ENCODE measurements around the gene DAB1. TPM values are rescaled to one million over a fixed set of nuclear protein-coding genes. Genes with fewer than 3 reads are reported as not detected.

The DAB1 gene
- total RNA-seq, 1 donor from 2014 or later: 0.27 TPM

- TF ChIP-seq, protein P1, sequence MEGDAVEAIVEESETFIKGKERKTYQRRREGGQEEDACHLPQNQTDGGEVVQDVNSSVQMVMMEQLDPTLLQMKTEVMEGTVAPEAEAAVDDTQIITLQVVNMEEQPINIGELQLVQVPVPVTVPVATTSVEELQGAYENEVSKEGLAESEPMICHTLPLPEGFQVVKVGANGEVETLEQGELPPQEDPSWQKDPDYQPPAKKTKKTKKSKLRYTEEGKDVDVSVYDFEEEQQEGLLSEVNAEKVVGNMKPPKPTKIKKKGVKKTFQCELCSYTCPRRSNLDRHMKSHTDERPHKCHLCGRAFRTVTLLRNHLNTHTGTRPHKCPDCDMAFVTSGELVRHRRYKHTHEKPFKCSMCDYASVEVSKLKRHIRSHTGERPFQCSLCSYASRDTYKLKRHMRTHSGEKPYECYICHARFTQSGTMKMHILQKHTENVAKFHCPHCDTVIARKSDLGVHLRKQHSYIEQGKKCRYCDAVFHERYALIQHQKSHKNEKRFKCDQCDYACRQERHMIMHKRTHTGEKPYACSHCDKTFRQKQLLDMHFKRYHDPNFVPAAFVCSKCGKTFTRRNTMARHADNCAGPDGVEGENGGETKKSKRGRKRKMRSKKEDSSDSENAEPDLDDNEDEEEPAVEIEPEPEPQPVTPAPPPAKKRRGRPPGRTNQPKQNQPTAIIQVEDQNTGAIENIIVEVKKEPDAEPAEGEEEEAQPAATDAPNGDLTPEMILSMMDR (IDR thresholded peaks at IDR 0.05): no peak
- H3K27me3 Mint-ChIP-seq (ENCODE audit: unreplicated experiment): no peaks in the 10 kb centered on the region
- no peaks in the 10 kb centered on the region for H3K4me1 Mint-ChIP-seq (ENCODE audit: unreplicated experiment)
- DNase-seq (ENCODE audit: extremely low spot score, unreplicated experiment): no peak
- no peak overlapping the region for H3K27ac Mint-ChIP-seq (ENCODE audit: unreplicated experiment)
- no peaks in the 10 kb centered on the region for H3K9me3 Mint-ChIP-seq (ENCODE audit: unreplicated experiment)
- H3K4me3 Mint-ChIP-seq (ENCODE audit: unreplicated experiment): no peak overlapping the region
- H3K36me3 Mint-ChIP-seq (ENCODE audit: unreplicated experiment): no peaks in the 10 kb centered on the region
These were observed 356.0 kb downstream of the DAB1 start for GRCh38 chr1:57067863-57068262.

DNA sequence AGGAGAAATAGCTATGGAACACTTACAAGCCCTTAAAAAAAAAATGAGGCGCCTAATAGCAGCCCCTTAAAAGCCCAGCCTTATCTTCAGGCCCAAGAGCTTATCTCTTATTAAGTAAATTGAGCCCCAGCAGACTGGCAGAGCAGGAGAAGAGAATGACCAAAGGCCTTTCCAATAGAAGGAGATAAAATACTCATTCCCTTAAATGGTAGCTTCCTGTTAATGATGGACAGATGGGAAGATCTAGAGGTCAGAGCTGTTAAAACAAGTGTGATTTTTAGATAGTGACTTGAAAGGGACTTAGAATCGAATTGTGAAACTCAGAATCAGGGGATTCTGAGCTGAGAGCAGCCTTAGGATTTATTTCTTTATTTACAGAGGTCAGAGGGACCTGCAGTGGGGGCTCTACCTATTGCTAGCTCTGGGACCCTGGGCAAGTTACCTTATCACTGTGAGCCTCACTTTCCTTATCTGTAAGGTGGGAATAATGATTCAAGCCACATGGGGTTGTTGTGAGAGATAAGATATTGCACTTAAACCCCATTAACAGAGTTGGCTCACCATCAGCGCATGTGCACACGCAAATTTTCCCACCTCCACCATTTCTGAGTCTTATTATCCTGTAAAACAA, 356.8 kb downstream of the DAB1 start:
- no peak overlapping the region for H3K27ac Mint-ChIP-seq (ENCODE audit: unreplicated experiment)
- H3K27me3 Mint-ChIP-seq (ENCODE audit: unreplicated experiment): no peaks in the 10 kb centered on the region
- no peak for DNase-seq (ENCODE audit: extremely low spot score, unreplicated experiment)
- no peak overlapping the region for H3K4me3 Mint-ChIP-seq (ENCODE audit: unreplicated experiment)
- no peaks in the 10 kb centered on the region for H3K9me3 Mint-ChIP-seq (ENCODE audit: unreplicated experiment)
- no peaks in the 10 kb centered on the region for H3K4me1 Mint-ChIP-seq (ENCODE audit: unreplicated experiment)
- TF ChIP-seq, protein P1 (IDR thresholded peaks at IDR 0.05): no peak
- no peaks in the 10 kb centered on the region for H3K36me3 Mint-ChIP-seq (ENCODE audit: unreplicated experiment)

- no peak overlapping the region for H3K27ac Mint-ChIP-seq (ENCODE audit: unreplicated experiment)
- no peaks in the 10 kb centered on the region for H3K4me1 Mint-ChIP-seq (ENCODE audit: unreplicated experiment)
- no peaks in the 10 kb centered on the region for H3K27me3 Mint-ChIP-seq (ENCODE audit: unreplicated experiment)
- no peaks in the 10 kb centered on the region for H3K36me3 Mint-ChIP-seq (ENCODE audit: unreplicated experiment)
- H3K4me3 Mint-ChIP-seq (ENCODE audit: unreplicated experiment): no peak overlapping the region
- DNase-seq (ENCODE audit: extremely low spot score, unreplicated experiment): no peak
- TF ChIP-seq, protein P1 (IDR thresholded peaks at IDR 0.05): no peak
- H3K9me3 Mint-ChIP-seq (ENCODE audit: unreplicated experiment): no peaks in the 10 kb centered on the region
These were observed 358.4 kb downstream of the DAB1 start for GRCh38 chr1:57065442-57065841.

DNA sequence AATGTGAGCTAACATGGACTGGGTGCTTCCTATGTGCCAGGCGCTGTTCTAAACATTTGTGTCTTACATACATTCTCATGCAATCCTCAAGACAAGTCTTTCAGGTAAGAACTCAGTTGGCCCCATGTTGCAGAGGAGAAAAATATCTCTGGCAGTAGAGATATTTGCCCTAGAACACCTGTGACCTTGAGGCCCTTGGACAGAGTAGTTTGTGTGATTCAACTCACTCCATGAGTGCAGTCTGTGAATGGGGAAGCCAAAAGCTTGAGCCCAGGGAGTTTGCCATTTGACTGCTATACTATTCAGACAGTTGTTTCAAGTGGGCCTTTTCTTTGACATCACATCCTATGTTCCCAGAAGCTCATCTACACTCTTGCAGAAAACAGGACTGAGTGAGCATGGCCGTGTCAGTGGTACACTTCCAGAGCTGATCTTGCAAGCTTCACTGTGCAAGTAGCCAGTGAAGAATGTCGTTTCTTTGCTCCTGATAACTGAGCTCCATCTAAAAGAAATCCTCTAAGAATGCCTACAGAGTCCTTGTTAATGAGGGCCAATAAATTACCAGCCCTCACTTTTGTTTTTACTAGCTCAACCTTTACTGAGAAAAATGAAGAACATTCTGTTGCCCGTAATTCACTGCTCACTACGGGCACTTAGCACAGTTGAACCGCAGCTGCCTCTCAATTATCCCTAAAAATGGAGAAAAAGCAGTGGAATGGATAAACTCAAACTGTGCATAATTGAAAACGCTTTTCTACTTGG, 359.3 kb downstream of the DAB1 start:
- H3K36me3 Mint-ChIP-seq (ENCODE audit: unreplicated experiment): no peaks in the 10 kb centered on the region
- no peaks in the 10 kb centered on the region for H3K9me3 Mint-ChIP-seq (ENCODE audit: unreplicated experiment)
- H3K27ac Mint-ChIP-seq (ENCODE audit: unreplicated experiment): no peak overlapping the region
- H3K4me3 Mint-ChIP-seq (ENCODE audit: unreplicated experiment): no peak overlapping the region
- no peaks in the 10 kb centered on the region for H3K4me1 Mint-ChIP-seq (ENCODE audit: unreplicated experiment)
- TF ChIP-seq, protein P1 (IDR thresholded peaks at IDR 0.05): no peak
- no peak for DNase-seq (ENCODE audit: extremely low spot score, unreplicated experiment)
- H3K27me3 Mint-ChIP-seq (ENCODE audit: unreplicated experiment): no peaks in the 10 kb centered on the region

- TF ChIP-seq, protein P1 (IDR thresholded peaks at IDR 0.05): no peak
- Mint-ChIP-seq H3K4me1 (ENCODE audit: unreplicated experiment) (no peaks in the 10 kb centered on the region), H3K36me3 (ENCODE audit: unreplicated experiment) (no peaks in the 10 kb centered on the region), H3K27me3 (ENCODE audit: unreplicated experiment) (peaks cover 2% of the 10 kb centered on the region), H3K4me3 (ENCODE audit: unreplicated experiment) (no peak overlapping the region), H3K9me3 (ENCODE audit: unreplicated experiment) (no peaks in the 10 kb centered on the region), H3K27ac (ENCODE audit: unreplicated experiment) (no peak overlapping the region)
- DNase-seq (ENCODE audit: extremely low spot score, unreplicated experiment): no peak
These were observed 360.3 kb downstream of the DAB1 start for GRCh38 chr1:57063406-57064125.

Measured in osteocyte (in vitro differentiated cells).